GM12878 (cell line): ENCODE measurements around the gene SPATA32. TPM values are rescaled to one million over a fixed set of nuclear protein-coding genes. Genes with fewer than 3 reads are reported as not detected.

ENCODE experiments used
- ATF2 ChIP-seq: IDR thresholded peaks from 2 replicates; pipeline ENCODE4 v1.6.1; 2012; ENCODE audit warnings: low read length, inconsistent platforms
- ATF7 ChIP-seq: fragments of 450-650 bp; IDR thresholded peaks from 2 replicates; pipeline ENCODE4 v1.6.1; 2016; ENCODE audit warnings: low read depth, mild to moderate bottlenecking
- BACH1 ChIP-seq: fragments of 450-650 bp; IDR thresholded peaks from 2 replicates; pipeline ENCODE4 v1.6.1; 2017; ENCODE audit warnings: mild to moderate bottlenecking, borderline replicate concordance
- BHLHE40 ChIP-seq, 2 experiments: fragments of 450-650 bp in 1 of 2; IDR thresholded peaks; 2 replicates each; pipeline ENCODE4 v1.6.1; 2011 to 2017; ENCODE audit warnings: low read depth in 2 of 2, borderline replicate concordance in 1 of 2, improper control_type of control experiment in 1 of 2, low read length in 1 of 2, mild to moderate bottlenecking in 1 of 2
- CHD4 ChIP-seq: fragments of 200-600 bp; sonication (generic); IDR thresholded peaks from 2 replicates; pipeline ENCODE4 v1.6.1; 2016; ENCODE audit warnings: mild to moderate bottlenecking
- HDAC6 ChIP-seq: fragments of 200-600 bp; sonication (generic); IDR thresholded peaks from one replicate; pipeline ENCODE4 v1.8.0; 2017; ENCODE audit warnings: antibody characterized with exemption; ENCODE audit not compliant: unreplicated experiment
- IKZF2 ChIP-seq, 2 experiments: fragments of 450-650 bp; IDR thresholded peaks; 2 replicates each; pipeline ENCODE4 v1.6.1; 2017; ENCODE audit warnings: mild to moderate bottlenecking in 2 of 2, moderate library complexity in 2 of 2
- IRF5 ChIP-seq: fragments of 450-650 bp; IDR thresholded peaks from 2 replicates; pipeline ENCODE4 v1.6.1; 2017; ENCODE audit warnings: borderline replicate concordance
- MEF2B ChIP-seq: fragments of 450-650 bp; IDR thresholded peaks from 2 replicates; pipeline ENCODE4 v1.6.1; 2018; ENCODE audit warnings: mild to moderate bottlenecking, moderate library complexity; ENCODE audit not compliant: partially characterized antibody, poor library complexity, severe bottlenecking
- MTA3 ChIP-seq: IDR thresholded peaks from 2 replicates; pipeline ENCODE4 v1.6.1; 2012; ENCODE audit warnings: low read length, inconsistent platforms, borderline replicate concordance
- NFIC ChIP-seq: IDR thresholded peaks from 2 replicates; pipeline ENCODE4 v1.6.1; 2012; ENCODE audit warnings: low read depth, mild to moderate bottlenecking, inconsistent platforms, low read length, moderate library complexity
- NKRF ChIP-seq: fragments of 450-650 bp; conservative IDR thresholded peaks from 2 replicates; pipeline ENCODE4 v1.6.1; 2017; ENCODE audit warnings: mild to moderate bottlenecking, moderate library complexity
- PKNOX1 ChIP-seq: fragments of 450-650 bp; IDR thresholded peaks from 2 replicates; pipeline ENCODE4 v1.6.1; 2016; ENCODE audit warnings: mild to moderate bottlenecking
- PRDM15 ChIP-seq: fragments of 450-650 bp; formaldehyde crosslinking; IDR thresholded peaks from 2 replicates; pipeline ENCODE4 v1.4.0; 2020; ENCODE audit warnings: mild to moderate bottlenecking, moderate library complexity
- RELB ChIP-seq: fragments of 450-650 bp; IDR thresholded peaks from 2 replicates; pipeline ENCODE4 v1.6.1; 2017; ENCODE audit warnings: low read depth, mild to moderate bottlenecking, moderate library complexity
- RUNX3 ChIP-seq: IDR thresholded peaks from 2 replicates; pipeline ENCODE4 v1.6.1; 2012; ENCODE audit warnings: low read length, inconsistent platforms
- SMARCA5 ChIP-seq: fragments of 450-650 bp; IDR thresholded peaks from 2 replicates; pipeline ENCODE4 v1.6.1; 2017; ENCODE audit warnings: mild to moderate bottlenecking
- polyA plus RNA-seq, 11 experiments: library from polyadenylated mRNA; depleted of rRNA in 4 of 11; unstranded in 6 of 11; stranded (reverse) in 5 of 11; fragments of >200 nt; fragmentation: Nextera tagmentation in 4 of 11; fragmentation: Illumina TruSeq in 1 of 11; extraction: Ambion mirVana in 4 of 11; extraction: Trizol in 1 of 11; gene quantifications; 1 replicate in 1 of 11; 2 replicates in 10 of 11; pipeline versions ENCODE4 v1.2.1 to v1.2.3, GENCODE V29; 2011 to 2016; ENCODE audit warnings: inconsistent platforms in 2 of 11, missing spikeins in 2 of 11, low read depth in 1 of 11
- total RNA-seq, 4 experiments: library from RNA; depleted of rRNA in 3 of 4; stranded (reverse); fragments of >200 nt in 3 of 4; fragmentation: Illumina TruSeq in 1 of 4; extraction: Trizol in 1 of 4; gene quantifications; 2 replicates each; pipeline versions ENCODE4 v1.2.1 to v1.2.3, GENCODE V29; 2013 to 2021

The SPATA32 gene
- total and polyA plus RNA-seq, 10 of the 15 experiments (the other 5 are each of a cell fraction or from before 2014, with no cell fraction given), result 0.03 to 0.35 (median 0.11) TPM; not detected in 3

GRCh38 chr17:45296003-45296832 is 34.3 kb upstream of the SPATA32 start (continued):
- no peak for TF ChIP-seq PRDM15 (CRISPR knock-in tag)
- TF ChIP-seq HDAC6, result no peak
- peak; percentile 80 for TF ChIP-seq IRF5
- TF ChIP-seq ATF2, result 0 out of 2 replicates have a peak, but pooled peaks have one; percentile 69
- peak; percentile 89 to 93 for TF ChIP-seq IKZF2 (IDR thresholded peaks at IDR 0.05)
- peak; percentile 86 for TF ChIP-seq NFIC
- TF ChIP-seq NKRF, result 0 out of 2 replicates have a peak, but pooled peaks have one; percentile 14
- no peak for TF ChIP-seq PKNOX1
- TF ChIP-seq RUNX3, result peak; percentile 86
- peak in 1 of 2 experiments; percentile 25; a peak in 1 of 4 replicates for TF ChIP-seq BHLHE40 (IDR thresholded peaks at IDR 0.05; ENCODE audit: borderline replicate concordance in 1 of 2, low read depth in 2 of 2, low read length in 1 of 2)
- peak; percentile 47; the same call in 1 of the 2 replicates for TF ChIP-seq ATF7
- peak; percentile 63; the same call in 1 of the 2 replicates for TF ChIP-seq RELB
- TF ChIP-seq BACH1, result peak; percentile 31; the same call in 1 of the 2 replicates
- 0 out of 2 replicates have a peak, but pooled peaks have one; percentile 21 for TF ChIP-seq CHD4
- TF ChIP-seq MTA3, result no peak
- peak; percentile 52 for TF ChIP-seq MEF2B
- TF ChIP-seq SMARCA5, result peak; percentile 59; the same call in 1 of the 2 replicates
